HepG2 (cell line): ENCODE data around the gene TECTA.

Experiments
- CHCHD3 ChIP-seq: sonication (generic); formaldehyde crosslinking; IDR thresholded peaks from 2 replicates; pipeline ENCODE4 v1.8.0; 2022; ENCODE audit warnings: mild to moderate bottlenecking, missing genetic modification reagents, moderate library complexity
- SRF ChIP-seq: IDR thresholded peaks from 2 replicates; pipeline ENCODE4 v1.6.1; 2011; ENCODE audit warnings: mild to moderate bottlenecking, low read depth, low read length, moderate library complexity
- TF ChIP-seq, protein P1 (sequence below): sonication (generic); formaldehyde crosslinking; IDR thresholded peaks from 2 replicates; pipeline ENCODE4 v1.4.0; 2020; ENCODE audit warnings: missing genetic modification reagents

DNA sequence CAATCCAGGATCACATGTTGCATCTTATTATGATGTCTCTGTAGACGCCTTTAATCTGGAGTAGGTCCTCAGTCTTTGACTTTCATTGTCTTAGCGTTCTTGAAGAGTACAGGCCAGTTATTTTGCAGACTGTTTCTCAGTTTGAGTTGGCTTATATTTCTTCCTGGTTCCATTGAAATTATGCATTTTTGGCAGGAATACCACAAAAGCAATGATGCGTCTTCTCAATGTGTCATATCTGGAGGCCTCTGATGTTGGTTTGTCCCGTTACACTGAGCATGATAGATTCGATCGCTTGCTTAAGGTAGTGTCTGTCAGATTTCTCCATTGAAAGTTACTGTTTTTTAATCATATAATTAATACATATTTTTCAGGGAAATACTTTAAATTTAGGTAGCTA is 30.6 kb downstream of the TECTA start:
- TF ChIP-seq SRF (no peak), CHCHD3 (no peak)
- TF ChIP-seq, protein P1, sequence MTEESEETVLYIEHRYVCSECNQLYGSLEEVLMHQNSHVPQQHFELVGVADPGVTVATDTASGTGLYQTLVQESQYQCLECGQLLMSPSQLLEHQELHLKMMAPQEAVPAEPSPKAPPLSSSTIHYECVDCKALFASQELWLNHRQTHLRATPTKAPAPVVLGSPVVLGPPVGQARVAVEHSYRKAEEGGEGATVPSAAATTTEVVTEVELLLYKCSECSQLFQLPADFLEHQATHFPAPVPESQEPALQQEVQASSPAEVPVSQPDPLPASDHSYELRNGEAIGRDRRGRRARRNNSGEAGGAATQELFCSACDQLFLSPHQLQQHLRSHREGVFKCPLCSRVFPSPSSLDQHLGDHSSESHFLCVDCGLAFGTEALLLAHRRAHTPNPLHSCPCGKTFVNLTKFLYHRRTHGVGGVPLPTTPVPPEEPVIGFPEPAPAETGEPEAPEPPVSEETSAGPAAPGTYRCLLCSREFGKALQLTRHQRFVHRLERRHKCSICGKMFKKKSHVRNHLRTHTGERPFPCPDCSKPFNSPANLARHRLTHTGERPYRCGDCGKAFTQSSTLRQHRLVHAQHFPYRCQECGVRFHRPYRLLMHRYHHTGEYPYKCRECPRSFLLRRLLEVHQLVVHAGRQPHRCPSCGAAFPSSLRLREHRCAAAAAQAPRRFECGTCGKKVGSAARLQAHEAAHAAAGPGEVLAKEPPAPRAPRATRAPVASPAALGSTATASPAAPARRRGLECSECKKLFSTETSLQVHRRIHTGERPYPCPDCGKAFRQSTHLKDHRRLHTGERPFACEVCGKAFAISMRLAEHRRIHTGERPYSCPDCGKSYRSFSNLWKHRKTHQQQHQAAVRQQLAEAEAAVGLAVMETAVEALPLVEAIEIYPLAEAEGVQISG (CRISPR knock-in tag) = no peak
